Activated T-helper 1 cell treated with anti-CD3 and anti-CD28 coated beads, Interleukin-12 subunit alpha, Interleukin-12 subunit beta, Interleukin-2, Interleukin-4 antibody, amounts not matched to agents 30 ng/mL and 10 ng/mL and 1 ng/mL, durations not matched to agents 14 hours and 24 hours and 36 hours (primary cell): ENCODE results near the gene RALGAPB. TPM values are rescaled to one million over a fixed set of nuclear protein-coding genes. Genes with fewer than 3 reads are reported as not detected.

Source experiments
- DNase-seq: peaks from one replicate; pipeline ENCODE4 v3.0.0; 2021; ENCODE audit warnings: low spot score
- H3K27ac Mint-ChIP-seq: one replicate; pipeline ENCODE4 v1.8.0; 2021; ENCODE audit warnings: mild to moderate bottlenecking, mixed read lengths
- H3K27me3 Mint-ChIP-seq: one replicate; pipeline ENCODE4 v1.8.0; 2022; ENCODE audit warnings: mild to moderate bottlenecking, moderate library complexity, mixed read lengths; ENCODE audit not compliant: insufficient read depth
- H3K36me3 Mint-ChIP-seq: one replicate; pipeline ENCODE4 v1.8.0; 2021; ENCODE audit warnings: low read depth, mixed read lengths
- H3K4me1 Mint-ChIP-seq: one replicate; pipeline ENCODE4 v1.8.0; 2021; ENCODE audit warnings: low read depth, mixed read lengths
- H3K4me3 Mint-ChIP-seq: one replicate; pipeline ENCODE4 v1.8.0; 2021; ENCODE audit warnings: mild to moderate bottlenecking, moderate library complexity, mixed read lengths
- H3K9me3 Mint-ChIP-seq: one replicate; pipeline ENCODE4 v1.8.0; 2021; ENCODE audit warnings: mixed read lengths
- intact Hi-C: fragments of 100-400 bp; cut with micrococcal nuclease; formaldehyde crosslinking; loops from one replicate; pipeline ENCODE4 v1.15.1; 2024
- total RNA-seq: library from RNA; stranded (reverse); gene quantifications from 2 replicates; pipeline ENCODE4 v1.2.3, GENCODE V29; 2022

Gene RALGAPB
- total RNA-seq, 1 donor from 2014 or later, result 32.4 TPM

- intact Hi-C loops, result no loop called here
- Mint-ChIP-seq H3K4me3 (no peak overlapping the region), H3K36me3 (peaks cover 34% of the 10 kb centered on the region), H3K9me3 (no peaks in the 10 kb centered on the region), H3K27ac (no peak overlapping the region), H3K27me3 (no peaks in the 10 kb centered on the region), H3K4me1 (no peaks in the 10 kb centered on the region)
- DNase-seq, result no peak
These were observed 75.9 kb downstream of the RALGAPB start for GRCh38 chr20:38548356-38549083.

GRCh38 chr20:38550274-38550673 is 77.6 kb downstream of the RALGAPB start:
- H3K9me3 Mint-ChIP-seq, result no peaks in the 10 kb centered on the region

GRCh38 chr20:38551056-38551626 is 78.5 kb downstream of the RALGAPB start:
- Mint-ChIP-seq H3K9me3 (no peaks in the 10 kb centered on the region), H3K27me3 (no peaks in the 10 kb centered on the region), H3K4me1 (no peaks in the 10 kb centered on the region), H3K27ac (no peak overlapping the region), H3K4me3 (no peak overlapping the region), H3K36me3 (peaks cover 32% of the 10 kb centered on the region)
- intact Hi-C loops, result no loop called here
- no peak for DNase-seq

More at GRCh38 chr20:38550274-38550673, 77.6 kb downstream of the RALGAPB start:
- no peaks in the 10 kb centered on the region for H3K27me3 Mint-ChIP-seq
- intact Hi-C loops, result no loop called here
- DNase-seq, result no peak
- no peak overlapping the region for H3K4me3 Mint-ChIP-seq
- H3K4me1 Mint-ChIP-seq, result no peaks in the 10 kb centered on the region
- no peak overlapping the region for H3K27ac Mint-ChIP-seq
- peaks cover 39% of the 10 kb centered on the region for H3K36me3 Mint-ChIP-seq

DNA sequence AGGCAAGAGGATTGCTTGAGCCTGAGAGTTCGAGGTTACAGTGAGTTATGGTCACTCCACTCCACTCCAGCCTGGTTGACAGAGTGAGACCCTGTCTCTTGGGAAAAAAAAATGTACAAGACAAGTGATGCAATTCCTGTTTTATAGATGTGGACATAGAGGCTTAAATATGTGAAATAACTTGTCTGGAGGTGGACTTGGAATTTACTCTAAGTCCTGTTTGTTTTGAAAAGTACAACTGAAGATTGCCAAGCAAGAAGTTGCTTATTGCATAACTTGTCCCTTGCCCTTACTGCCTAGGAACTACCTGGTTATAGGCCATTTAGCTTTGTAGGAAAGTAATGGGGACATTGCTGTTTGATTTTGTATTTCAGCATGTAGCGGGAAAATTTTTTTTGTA is 82.3 kb downstream of the RALGAPB start:
- no peaks in the 10 kb centered on the region for H3K27me3 Mint-ChIP-seq
- peaks cover 28% of the 10 kb centered on the region for H3K36me3 Mint-ChIP-seq
- no peaks in the 10 kb centered on the region for H3K9me3 Mint-ChIP-seq
- no peak for DNase-seq
- no peaks in the 10 kb centered on the region for H3K4me1 Mint-ChIP-seq
- no peak overlapping the region for H3K4me3 Mint-ChIP-seq
- intact Hi-C loops, result no loop called here
- no peak overlapping the region for H3K27ac Mint-ChIP-seq

DNA sequence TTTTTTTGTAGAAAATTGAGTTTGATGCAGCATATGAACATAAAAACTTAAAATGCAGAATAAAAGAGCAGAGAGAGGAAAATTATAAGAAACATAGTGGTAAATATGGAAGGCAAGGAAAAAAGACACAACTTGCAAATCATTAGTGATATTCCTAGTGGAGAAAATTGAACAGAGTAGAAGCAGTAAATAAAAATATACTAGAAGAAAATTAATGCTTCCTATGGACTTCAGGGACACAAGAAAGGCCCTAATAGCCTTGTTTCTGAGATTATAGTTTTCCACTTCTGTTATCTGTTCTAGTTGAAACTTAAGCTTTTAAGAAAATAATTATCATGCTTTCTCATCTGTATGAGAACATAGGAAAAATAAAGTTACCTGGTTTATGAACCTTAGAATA is 82.8 kb downstream of the RALGAPB start:
- DNase-seq, result no peak
- Mint-ChIP-seq H3K27ac (no peak overlapping the region), H3K4me1 (no peaks in the 10 kb centered on the region), H3K36me3 (peaks cover 25% of the 10 kb centered on the region), H3K9me3 (no peaks in the 10 kb centered on the region), H3K27me3 (no peaks in the 10 kb centered on the region), H3K4me3 (no peak overlapping the region)
- intact Hi-C loops, result no loop called here

DNA sequence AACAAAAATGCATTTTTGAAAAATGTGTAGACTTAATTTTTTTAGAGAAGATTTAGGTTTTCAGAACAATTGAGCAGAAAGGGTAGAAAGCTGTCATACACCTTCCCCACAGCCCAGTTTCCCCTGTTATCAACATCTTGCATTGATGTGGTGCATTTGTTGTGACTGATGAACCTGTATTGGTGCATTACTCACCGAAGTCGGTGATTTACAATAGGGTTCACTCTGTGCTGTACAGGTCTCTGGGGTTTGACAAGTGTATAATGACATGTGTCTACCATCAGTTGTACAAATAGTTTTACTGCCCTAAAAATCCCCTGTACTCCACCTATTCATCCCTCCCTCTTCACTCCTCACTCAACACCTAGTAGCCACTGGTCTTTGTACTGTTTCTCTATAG is 84.5 kb downstream of the RALGAPB start:
- intact Hi-C loops, result no loop called here
- Mint-ChIP-seq H3K4me1 (no peaks in the 10 kb centered on the region), H3K36me3 (peaks cover 28% of the 10 kb centered on the region), H3K9me3 (no peaks in the 10 kb centered on the region), H3K4me3 (no peak overlapping the region), H3K27me3 (no peaks in the 10 kb centered on the region), H3K27ac (no peak overlapping the region)
- no peak for DNase-seq

GRCh38 chr20:38558596-38559360 is 86.1 kb downstream of the RALGAPB start:
- Mint-ChIP-seq H3K27ac (no peak overlapping the region), H3K9me3 (no peaks in the 10 kb centered on the region), H3K4me3 (no peak overlapping the region), H3K36me3 (peaks cover 28% of the 10 kb centered on the region), H3K27me3 (no peaks in the 10 kb centered on the region), H3K4me1 (no peaks in the 10 kb centered on the region)
- intact Hi-C loops, result no loop called here
- DNase-seq, result no peak

DNA sequence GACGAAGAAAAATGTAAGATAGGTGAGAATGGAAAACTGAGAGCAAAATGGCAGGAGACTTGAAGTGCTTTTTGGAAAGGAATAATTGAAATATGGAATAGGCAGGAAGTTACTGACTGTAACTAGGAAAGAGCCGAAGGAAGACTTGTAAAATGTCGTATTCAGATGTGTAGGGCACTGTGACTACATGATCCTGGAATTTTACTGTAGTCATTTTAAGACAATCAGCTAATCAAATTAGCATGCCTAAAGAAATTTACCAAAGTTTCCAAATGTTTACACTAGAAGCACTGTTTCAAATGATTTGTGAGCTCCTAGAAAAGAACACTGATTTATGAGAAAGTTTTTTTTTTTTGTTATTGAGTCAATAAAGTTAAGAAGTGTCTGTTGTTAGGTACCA is 87.1 kb downstream of the RALGAPB start:
- DNase-seq, result no peak
- intact Hi-C loops, result no loop called here
- Mint-ChIP-seq H3K4me3 (no peak overlapping the region), H3K4me1 (no peaks in the 10 kb centered on the region), H3K27ac (no peak overlapping the region), H3K9me3 (no peaks in the 10 kb centered on the region), H3K27me3 (no peaks in the 10 kb centered on the region), H3K36me3 (peaks cover 25% of the 10 kb centered on the region)

- Mint-ChIP-seq H3K27me3 (no peaks in the 10 kb centered on the region), H3K9me3 (no peaks in the 10 kb centered on the region), H3K36me3 (peaks cover 19% of the 10 kb centered on the region), H3K4me3 (no peak overlapping the region), H3K27ac (no peak overlapping the region), H3K4me1 (no peaks in the 10 kb centered on the region)
- no peak for DNase-seq
- intact Hi-C loops, result no loop called here
These were observed 91.3 kb downstream of the RALGAPB start for GRCh38 chr20:38563802-38564431.

GRCh38 chr20:38564680-38565079 is 92.0 kb downstream of the RALGAPB start:
- Mint-ChIP-seq H3K9me3 (no peaks in the 10 kb centered on the region), H3K27me3 (no peaks in the 10 kb centered on the region), H3K4me3 (no peak overlapping the region), H3K27ac (no peak overlapping the region), H3K4me1 (no peaks in the 10 kb centered on the region), H3K36me3 (peaks cover 13% of the 10 kb centered on the region)
- intact Hi-C loops, result no loop called here
- no peak for DNase-seq

GRCh38 chr20:38566036-38566598 is 93.5 kb downstream of the RALGAPB start:
- H3K27me3 Mint-ChIP-seq, result no peaks in the 10 kb centered on the region
- no peak for DNase-seq
- H3K27ac Mint-ChIP-seq, result no peak overlapping the region
- peaks cover 20% of the 10 kb centered on the region for H3K36me3 Mint-ChIP-seq
- H3K4me1 Mint-ChIP-seq, result no peaks in the 10 kb centered on the region
- H3K9me3 Mint-ChIP-seq, result no peaks in the 10 kb centered on the region
- H3K4me3 Mint-ChIP-seq, result no peak overlapping the region
- intact Hi-C loops, result no loop called here

GRCh38 chr20:38569747-38570525 is 97.3 kb downstream of the RALGAPB start:
- Mint-ChIP-seq H3K9me3 (no peaks in the 10 kb centered on the region), H3K36me3 (peaks cover 25% of the 10 kb centered on the region), H3K4me3 (no peak overlapping the region), H3K27ac (no peak overlapping the region), H3K4me1 (no peaks in the 10 kb centered on the region), H3K27me3 (no peaks in the 10 kb centered on the region)
- DNase-seq, result no peak
- intact Hi-C loops, result no loop called here
